OCI-LY1 (cell line): ENCODE measurements around the gene ME3.

Experiments used
- EZH2 ChIP-seq: fragments of 200-600 bp; sonication (generic), shearing (Covaris generic); IDR thresholded peaks from 2 replicates; pipeline ENCODE4 v1.8.0; 2017; ENCODE audit warnings: borderline replicate concordance, mixed run types, mild to moderate bottlenecking, antibody characterized with exemption, low read length, moderate library complexity, mixed read lengths
- TF ChIP-seq, protein P1 (sequence below): fragments of 200-600 bp; sonication (generic), shearing (Covaris generic); IDR thresholded peaks from 2 replicates; pipeline ENCODE4 v1.5.1; 2017; ENCODE audit warnings: mild to moderate bottlenecking, antibody characterized with exemption, low read length, moderate library complexity, mixed read lengths

DNA sequence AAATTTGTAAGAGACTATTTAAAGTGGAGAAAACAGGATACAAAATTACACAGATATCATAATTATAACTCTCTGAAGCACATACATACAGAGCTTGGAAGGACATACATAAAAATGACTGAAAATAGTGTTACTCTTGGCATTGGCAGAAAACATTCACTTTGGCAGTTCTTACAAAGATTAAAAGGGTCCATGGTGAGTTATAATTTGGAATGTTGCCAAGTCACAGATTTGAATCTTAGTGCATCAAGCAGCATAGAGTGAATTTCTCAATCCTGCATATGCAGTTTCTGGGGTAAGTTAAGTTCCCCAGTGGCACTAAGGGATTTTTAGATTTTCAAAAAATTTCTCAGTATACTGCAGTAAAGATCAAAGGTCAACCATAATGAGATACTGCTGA, 181.8 kb downstream of the ME3 start:
- TF ChIP-seq, protein P1, sequence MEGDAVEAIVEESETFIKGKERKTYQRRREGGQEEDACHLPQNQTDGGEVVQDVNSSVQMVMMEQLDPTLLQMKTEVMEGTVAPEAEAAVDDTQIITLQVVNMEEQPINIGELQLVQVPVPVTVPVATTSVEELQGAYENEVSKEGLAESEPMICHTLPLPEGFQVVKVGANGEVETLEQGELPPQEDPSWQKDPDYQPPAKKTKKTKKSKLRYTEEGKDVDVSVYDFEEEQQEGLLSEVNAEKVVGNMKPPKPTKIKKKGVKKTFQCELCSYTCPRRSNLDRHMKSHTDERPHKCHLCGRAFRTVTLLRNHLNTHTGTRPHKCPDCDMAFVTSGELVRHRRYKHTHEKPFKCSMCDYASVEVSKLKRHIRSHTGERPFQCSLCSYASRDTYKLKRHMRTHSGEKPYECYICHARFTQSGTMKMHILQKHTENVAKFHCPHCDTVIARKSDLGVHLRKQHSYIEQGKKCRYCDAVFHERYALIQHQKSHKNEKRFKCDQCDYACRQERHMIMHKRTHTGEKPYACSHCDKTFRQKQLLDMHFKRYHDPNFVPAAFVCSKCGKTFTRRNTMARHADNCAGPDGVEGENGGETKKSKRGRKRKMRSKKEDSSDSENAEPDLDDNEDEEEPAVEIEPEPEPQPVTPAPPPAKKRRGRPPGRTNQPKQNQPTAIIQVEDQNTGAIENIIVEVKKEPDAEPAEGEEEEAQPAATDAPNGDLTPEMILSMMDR: no peak
- TF ChIP-seq EZH2: no peak
